K562 (cell line): Measurements from ENCODE around the gene UNKL. TPM values are rescaled to one million over a fixed set of nuclear protein-coding genes. Genes with fewer than 3 reads are reported as not detected.
A peak's percentile ranks its signal among the peaks of the same experiment; 100 is the strongest.

Experiments
- ATAC-seq: fragments of 200-7000 bp; cut with Tn5 transposase; 3 replicates; pipeline ENCODE4 v1.9.1; 2020; ENCODE audit warnings: moderate library complexity
- BruUV-seq: library from RNA; stranded (reverse); fragments of 400-500 nt; replicated peaks from 2 replicates; lab custom pipeline; 2021; lab: Mats Ljungman, UMichigan
- CTCF ChIA-PET: fragments of 300-600 bp; formaldehyde crosslinking; extraction: SDS; loops from one replicate; lab custom pipeline; 2021; ENCODE audit warnings: low intra/inter-chr PET ratio; lab: Yijun Ruan, JAX
- POLR2A ChIA-PET: fragments of 300-600, 350-650 bp; sonication (Branson Sonifier 250); formaldehyde crosslinking; extraction: SDS; loops from one replicate; lab custom pipeline; 2021; ENCODE audit warnings: antibody characterized with exemption, inconsistent platforms; lab: Yijun Ruan, JAX
- DNase-seq, 4 experiments: peaks; one replicate each; pipeline versions ENCODE4 v3.0.0 to v3.0.0-alpha.2; 2011 to 2018; ENCODE audit warnings: low spot score in 3 of 4, mixed read lengths in 3 of 4; ENCODE audit errors: extremely low read depth in 1 of 4
- FAIRE-seq: peaks from 2 replicates; lab custom pipeline; 2011; peaks lifted over from hg19 to GRCh38; lab: Jason Lieb, UNC
- H2AFZ ChIP-seq: 2 replicates; pipeline ENCODE4 v1.6.0; 2011; ENCODE audit warnings: low read depth, low read length, control low read depth, inconsistent platforms
- H3K27ac ChIP-seq: fragments of 200-600 bp; 3 replicates; pipeline ENCODE4 v1.8.0; 2011; ENCODE audit warnings: low read depth, mild to moderate bottlenecking, control low read depth, inconsistent platforms, low read length, moderate library complexity, mixed read lengths; ENCODE audit errors: extremely low read depth
- H3K27me3 ChIP-seq, 2 experiments: fragments of 300-600 bp in 1 of 2; 2 replicates in 1 of 2; 3 replicates in 1 of 2; pipeline versions ENCODE4 v1.6.0 to v1.8.0; 2011; ENCODE audit warnings: inconsistent platforms in 2 of 2, low read length in 2 of 2, mild to moderate bottlenecking in 1 of 2, mixed read lengths in 1 of 2, moderate library complexity in 1 of 2; ENCODE audit not compliant: control insufficient read depth in 2 of 2, insufficient read depth in 2 of 2
- H3K36me3 ChIP-seq: fragments of 300-600 bp; 3 replicates; pipeline ENCODE4 v1.8.0; 2011; ENCODE audit warnings: mild to moderate bottlenecking, low read length, inconsistent platforms; ENCODE audit not compliant: control insufficient read depth, insufficient read depth
- H3K4me1 ChIP-seq, 2 experiments: fragments of 200-600 bp in 1 of 2; replicated peaks in 1 of 2; 2 replicates in 1 of 2; 3 replicates in 1 of 2; pipeline versions ENCODE4 v1.5.1 to v1.8.0; 2011; ENCODE audit warnings: inconsistent platforms in 2 of 2, low read length in 2 of 2, mild to moderate bottlenecking in 1 of 2, mixed read lengths in 1 of 2, moderate library complexity in 1 of 2; ENCODE audit not compliant: control insufficient read depth in 2 of 2, insufficient read depth in 2 of 2
- H3K4me2 ChIP-seq: 2 replicates; pipeline ENCODE4 v1.6.1; 2011; ENCODE audit warnings: low read length, control low read depth, inconsistent platforms, mixed read lengths; ENCODE audit not compliant: insufficient read depth
- H3K4me3 ChIP-seq: fragments of 200-600 bp; sonication (generic), shearing (Covaris generic); 2 replicates; pipeline ENCODE4 v1.5.1; 2016; ENCODE audit warnings: control low read depth, inconsistent platforms
- H3K79me2 ChIP-seq: fragments of 200-600 bp; 3 replicates; pipeline ENCODE4 v1.8.0; 2011; ENCODE audit warnings: low read length, inconsistent platforms; ENCODE audit not compliant: control insufficient read depth, insufficient read depth
- H3K9ac ChIP-seq, 2 experiments: 2 replicates each; pipeline versions ENCODE4 v1.6.0 to v1.6.1; 2011; ENCODE audit warnings: low read depth in 2 of 2, low read length in 2 of 2, control low read depth in 1 of 2, inconsistent platforms in 1 of 2, mild to moderate bottlenecking in 1 of 2, mixed read lengths in 1 of 2; ENCODE audit not compliant: insufficient read depth in 1 of 2
- H3K9me1 ChIP-seq: one replicate; pipeline ENCODE4 v1.6.0; 2011; ENCODE audit warnings: inconsistent platforms, mild to moderate bottlenecking, low read length, moderate library complexity; ENCODE audit not compliant: control insufficient read depth, insufficient read depth
- H3K9me3 ChIP-seq: replicated peaks from 2 replicates; pipeline ENCODE4 v1.5.1; 2011; ENCODE audit warnings: low read depth, low read length, inconsistent platforms; ENCODE audit not compliant: control insufficient read depth, insufficient read depth
- H4K20me1 ChIP-seq: replicated peaks from 2 replicates; pipeline ENCODE4 v1.6.1; 2011; ENCODE audit warnings: low read length, inconsistent platforms, mixed read lengths; ENCODE audit not compliant: control insufficient read depth, insufficient read depth
- ATF1 ChIP-seq, 2 experiments: fragments of 450-650 bp in 1 of 2; IDR thresholded peaks; 2 replicates each; pipeline ENCODE4 v1.6.1; 2016; ENCODE audit warnings: missing compliant biosample characterization in 1 of 2, missing genetic modification characterization in 1 of 2
- CBX3 ChIP-seq, 2 experiments: IDR thresholded peaks; 1 replicate in 1 of 2; 2 replicates in 1 of 2; pipeline ENCODE4 v1.6.1; 2012; ENCODE audit warnings: inconsistent platforms in 2 of 2, low read length in 2 of 2, borderline replicate concordance in 1 of 2, control low read depth in 1 of 2
- CREBBP ChIP-seq: IDR thresholded peaks from one replicate; pipeline ENCODE4 v1.6.1; 2012; ENCODE audit warnings: low read depth, mild to moderate bottlenecking, control low read depth, inconsistent platforms, low read length
- CTCF ChIP-seq, 3 experiments: IDR thresholded peaks in 2 of 3; conservative IDR thresholded peaks in 1 of 3; 2 replicates each; pipeline ENCODE4 v1.5.1; 2011 to 2012; ENCODE audit warnings: low read length in 3 of 3, mild to moderate bottlenecking in 3 of 3, control low read depth in 2 of 3, improper control_type of control experiment in 1 of 3, inconsistent platforms in 1 of 3, low read depth in 1 of 3, mixed read lengths in 1 of 3, moderate library complexity in 1 of 3; ENCODE audit not compliant: insufficient read depth in 2 of 3
- CTCFL ChIP-seq: IDR thresholded peaks from 2 replicates; pipeline ENCODE4 v1.6.1; 2011; ENCODE audit warnings: borderline replicate concordance, low read depth, mild to moderate bottlenecking, moderate library complexity, low read length; ENCODE audit not compliant: insufficient read depth, poor library complexity, severe bottlenecking
- ERF ChIP-seq: fragments of 450-650 bp; formaldehyde crosslinking; IDR thresholded peaks from 2 replicates; pipeline ENCODE4 v1.4.0; 2020; ENCODE audit warnings: mild to moderate bottlenecking, mixed read lengths
- HMGN3 ChIP-seq: IDR thresholded peaks from 2 replicates; pipeline ENCODE4 v1.6.1; 2011; ENCODE audit warnings: borderline replicate concordance, low read depth, mild to moderate bottlenecking, mixed read lengths, low read length; ENCODE audit not compliant: insufficient read length; ENCODE audit errors: extremely low read depth
- HNRNPLL ChIP-seq: fragments of 200-400 bp; formaldehyde crosslinking; IDR thresholded peaks from 2 replicates; pipeline ENCODE4 v1.6.1; 2017; ENCODE audit warnings: low read length, low read depth, mild to moderate bottlenecking; ENCODE audit not compliant: poor library complexity, severe bottlenecking
- NCOA1 ChIP-seq: fragments of 450-650 bp; IDR thresholded peaks from 2 replicates; pipeline ENCODE4 v1.6.1; 2016; ENCODE audit warnings: low read depth
- TFAP4 ChIP-seq: sonication (generic); formaldehyde crosslinking; IDR thresholded peaks from 2 replicates; pipeline ENCODE4 v1.8.0; 2022; ENCODE audit warnings: missing genetic modification reagents, mild to moderate bottlenecking, moderate library complexity, borderline replicate concordance
- ZBTB7A ChIP-seq: IDR thresholded peaks from 2 replicates; pipeline ENCODE4 v1.6.1; 2011; ENCODE audit warnings: low read depth, mild to moderate bottlenecking, low read length, moderate library complexity, borderline replicate concordance; ENCODE audit not compliant: control insufficient read depth
- WGBS: fragments of 100-300 bp; shearing (Covaris generic); methylation state at CpG from one replicate; pipeline ENCODE4 v1.1.6; 2016; ENCODE audit warnings: low coverage, mixed read lengths; ENCODE audit not compliant: insufficient coverage; ENCODE audit errors: missing lambda C conversion rate; 5-methylcytosine and 5-hydroxymethylcytosine counted together
- in situ Hi-C: fragments of 300-500 bp; cut with MboI; formaldehyde crosslinking; loops from 4 replicates; pipeline ENCODE4 v1.15.0; 2018; ENCODE audit warnings: inconsistent platforms, mixed read lengths
- intact Hi-C: fragments of 100-400 bp; cut with micrococcal nuclease; formaldehyde crosslinking; loops from 2 replicates; pipeline ENCODE4 v1.14.2; 2022
- polyA plus RNA-seq, 8 experiments: library from polyadenylated mRNA; depleted of rRNA in 4 of 8; stranded (reverse) in 5 of 8; unstranded in 3 of 8; fragments of >200 nt; fragmentation: Nextera tagmentation in 2 of 8; fragmentation: Illumina TruSeq in 1 of 8; extraction: Ambion mirVana in 2 of 8; extraction: Trizol in 1 of 8; gene quantifications; 2 replicates each; pipeline versions ENCODE4 v1.2.1 to v1.2.3, GENCODE V29; 2011 to 2014; ENCODE audit warnings: inconsistent platforms in 1 of 8, missing spikeins in 1 of 8
- total RNA-seq, 7 experiments: library from RNA; depleted of rRNA in 6 of 7; stranded (reverse); fragments of >200 nt in 6 of 7; fragmentation: Illumina TruSeq in 2 of 7; extraction: Trizol in 2 of 7; gene quantifications; 2 replicates each; pipeline versions ENCODE4 v1.2.1 to v1.2.3, GENCODE V29; 2011 to 2021; ENCODE audit warnings: low replicate concordance in 1 of 7

Gene UNKL
- total and polyA plus RNA-seq, 9 of the 15 experiments (the other 6 are each of a cell fraction or from before 2014, with no cell fraction given), result 0.37 to 30.2 (median 5.1) TPM

GRCh38 chr16:1430759-1431496 is 16.4 kb upstream of the UNKL start, which contains the start of gene PERCC1:
PERCC1 (plus strand) TSS chr16:1431078; CDS start chr16:1432594, 1,516 bp downstream.
- no TSS peak for BruUV-seq
- peaks cover 0 to 15% of the 10 kb centered on the region in 2 experiments; a peak in 2 of 5 replicates for H3K27me3 ChIP-seq
- H3K79me2 ChIP-seq, result no peaks in the 10 kb centered on the region
- H3K4me2 ChIP-seq, result no peak within 1 kb of the TSS
- no peaks in the 10 kb centered on the region for H4K20me1 ChIP-seq
- in situ Hi-C loops, result no loop called here
- no peak within 1 kb of the TSS for H2AFZ ChIP-seq
- ChIA-PET POLR2A (interaction anchor here (1.4 kb wide), 1 partner anchor 10 kb away, joined by 6 read pairs; the partner anchor contains the start of gene UQCC4), CTCF (no interaction called here)
- FAIRE-seq, result no peak
- H3K9me3 ChIP-seq, result no peaks in the 10 kb centered on the region
- peak within 1 kb of the TSS in 1 of 2 experiments; percentile 61; a peak in 2 of 4 replicates for H3K9ac ChIP-seq
- intact Hi-C loops, result no loop called here
- peak in 1 of 4 experiments; percentile 38 for DNase-seq
- ATAC-seq, result peak; percentile 39; the same call in 2 of the 3 replicates
- 29% methylated on average over 22 of the region's 35 CpGs for WGBS
- H3K9me1 ChIP-seq, result no peaks in the 10 kb centered on the region
- no peak within 1 kb of the TSS for H3K27ac ChIP-seq
- no peak within 1 kb of the TSS for H3K4me3 ChIP-seq
- H3K4me1 ChIP-seq, result peaks cover 0 to 93% of the 10 kb centered on the region in 2 experiments; a peak in 2 of 5 replicates
- no peaks in the 10 kb centered on the region for H3K36me3 ChIP-seq
- TF ChIP-seq NCOA1 (no peak), HNRNPLL (no peak), TFAP4 (0 out of 2 replicates have a peak, but pooled peaks have one; percentile 21), CREBBP (no peak), ERF (CRISPR knock-in tag) (no peak), ATF1 (CRISPR knock-in tag; IDR thresholded peaks at IDR 0.05) (no peak), ATF1 (tag; IDR thresholded peaks at IDR 0.05) (no peak), CBX3 (IDR thresholded peaks at IDR 0.05; ENCODE audit: borderline replicate concordance in 1 of 2, low read length in 2 of 2) (no peak), HMGN3 (peak; percentile 25), CTCFL (peak; percentile 61), ZBTB7A (peak; percentile 32; the same call in 1 of the 2 replicates), CTCF (IDR thresholded peaks at IDR 0.05 in 2 of 3, conservative IDR thresholded peaks at IDR 0.05 in 1 of 3; ENCODE audit: insufficient read depth in 2 of 3, low read depth in 1 of 3, low read length in 3 of 3) (peak in 2 of 3 experiments; percentile 18 to 19; a peak in 1 of 6 replicates)
